ENCODE results near the gene SUSD1.

GRCh38 chr9:112198646-112199045 lies 23.5 kb upstream of the SUSD1 start:
- TF ChIP-seq JUND (IDR thresholded peaks at IDR 0.05) (no peak), EP300 (IDR thresholded peaks at IDR 0.05; ENCODE audit: borderline replicate concordance in 1 of 2, low read depth in 1 of 2, low read length in 1 of 2) (no peak), CTCF (IDR thresholded peaks at IDR 0.05) (no peak), ZBTB33 (IDR thresholded peaks at IDR 0.05; ENCODE audit: borderline replicate concordance, low read depth) (no peak), TAF1 (IDR thresholded peaks at IDR 0.05; ENCODE audit: borderline replicate concordance, low read depth, low read length) (no peak), USF2 (IDR thresholded peaks at IDR 0.05; ENCODE audit: borderline replicate concordance, low read depth, low read length) (no peak)

All from SK-N-SH (cell line).